ENCODE data around the gene ZC3H12A. TPM values are rescaled to one million over a fixed set of nuclear protein-coding genes. Genes with fewer than 3 reads are reported as not detected.

Gene ZC3H12A
- polyA plus RNA-seq, 3 donors: 5.2 to 155 (median 5.8) TPM

GRCh38 chr1:37442139-37442538 is 32.2 kb upstream of the ZC3H12A start:
- no peak overlapping the region for H3K27ac Mint-ChIP-seq
- Histone ChIP-seq H3K79me2 (ENCODE audit: insufficient read depth, low read length) (no peaks in the 10 kb centered on the region), H3K9ac (ENCODE audit: insufficient read depth, low read length, poor library complexity, severe bottlenecking) (no peak overlapping the region), H3K4me2 (replicated peaks; ENCODE audit: extremely low read depth, low read length, poor library complexity, severe bottlenecking) (no peak overlapping the region), H3K27me3 (ENCODE audit: control insufficient read depth in 2 of 2, insufficient read depth in 2 of 2, low read length in 2 of 2) (peaks cover 0 to 6% of the 10 kb centered on the region in 2 donors), H3K9me3 (replicated peaks in 1 of 2; ENCODE audit: control insufficient read depth in 1 of 2, insufficient read depth in 1 of 2, low read length in 2 of 2) (no peaks in the 10 kb centered on the region), H3K36me3 (replicated peaks in 1 of 2; ENCODE audit: control insufficient read depth in 1 of 2, insufficient read depth in 2 of 2, low read length in 2 of 2) (no peaks in the 10 kb centered on the region), H4K20me1 (ENCODE audit: insufficient read depth, low read length) (no peaks in the 10 kb centered on the region), H3K4me1 (ENCODE audit: control insufficient read depth in 1 of 2, insufficient read depth in 2 of 2, low read length in 2 of 2) (no peaks in the 10 kb centered on the region), H3K27ac (ENCODE audit: low read depth in 1 of 2, low read length in 2 of 2) (no peak overlapping the region), H3K4me3 (replicated peaks in 1 of 3; ENCODE audit: low read depth in 2 of 3, low read length in 3 of 3) (no peak overlapping the region), H2AFZ (ENCODE audit: insufficient read depth, low read depth, low read length, poor library complexity, severe bottlenecking) (no peak overlapping the region)
- WGBS (ENCODE audit: insufficient coverage): 84% methylated on average over 3 of the region's 4 CpGs
- peaks cover 14 to 17% (median 16%) of the 10 kb centered on the region in 3 donors for H3K27me3 Mint-ChIP-seq (ENCODE audit: low read depth in 3 of 3)
- no peak for TF ChIP-seq CTCF (IDR thresholded peaks at IDR 0.05)
- no peaks in the 10 kb centered on the region for H3K36me3 Mint-ChIP-seq
- intact Hi-C loops (cut with micrococcal nuclease): no loop called here
- H3K9me3 Mint-ChIP-seq: peaks cover 0 to 3% (median 0%) of the 10 kb centered on the region in 7 donors
- no peak for DNase-seq
- H3K4me3 Mint-ChIP-seq: peak overlapping the region in 1 of 2 donors; percentile 12
- no peaks in the 10 kb centered on the region for H3K4me1 Mint-ChIP-seq

GRCh38 chr1:37442644-37443043 is 31.7 kb upstream of the ZC3H12A start:
- peaks cover 0 to 3% (median 0%) of the 10 kb centered on the region in 7 donors for H3K9me3 Mint-ChIP-seq
- no peaks in the 10 kb centered on the region for H3K4me1 Mint-ChIP-seq
- H3K27me3 Mint-ChIP-seq (ENCODE audit: low read depth in 3 of 3): peaks cover 14 to 17% (median 16%) of the 10 kb centered on the region in 3 donors
- no peak for DNase-seq
- no peaks in the 10 kb centered on the region for H4K20me1 ChIP-seq (ENCODE audit: insufficient read depth, low read length)
- peaks cover 0 to 6% of the 10 kb centered on the region in 2 donors for H3K27me3 ChIP-seq (ENCODE audit: control insufficient read depth in 2 of 2, insufficient read depth in 2 of 2, low read length in 2 of 2)
- H3K9ac ChIP-seq (ENCODE audit: insufficient read depth, low read length, poor library complexity, severe bottlenecking): no peak overlapping the region
- H2AFZ ChIP-seq (ENCODE audit: insufficient read depth, low read depth, low read length, poor library complexity, severe bottlenecking): no peak overlapping the region
- H3K4me2 ChIP-seq (replicated peaks; ENCODE audit: extremely low read depth, low read length, poor library complexity, severe bottlenecking): no peak overlapping the region
- no peaks in the 10 kb centered on the region for H3K4me1 ChIP-seq (ENCODE audit: control insufficient read depth in 1 of 2, insufficient read depth in 2 of 2, low read length in 2 of 2)
- H3K4me3 ChIP-seq (replicated peaks in 1 of 3; ENCODE audit: low read depth in 2 of 3, low read length in 3 of 3): no peak overlapping the region
- H3K36me3 Mint-ChIP-seq: no peaks in the 10 kb centered on the region
- intact Hi-C loops (cut with micrococcal nuclease): no loop called here
- WGBS (ENCODE audit: insufficient coverage): no CpG with 5 or more reads among the region's 2 CpGs
- TF ChIP-seq CTCF (IDR thresholded peaks at IDR 0.05): no peak
- no peaks in the 10 kb centered on the region for H3K9me3 ChIP-seq (replicated peaks in 1 of 2; ENCODE audit: control insufficient read depth in 1 of 2, insufficient read depth in 1 of 2, low read length in 2 of 2)
- H3K36me3 ChIP-seq (replicated peaks in 1 of 2; ENCODE audit: control insufficient read depth in 1 of 2, insufficient read depth in 2 of 2, low read length in 2 of 2): no peaks in the 10 kb centered on the region
- no peak overlapping the region for H3K27ac ChIP-seq (ENCODE audit: low read depth in 1 of 2, low read length in 2 of 2)
- peak overlapping the region in 2 of 7 donors; percentile 3 to 27 for H3K27ac Mint-ChIP-seq
- H3K79me2 ChIP-seq (ENCODE audit: insufficient read depth, low read length): no peaks in the 10 kb centered on the region
- H3K4me3 Mint-ChIP-seq: peak overlapping the region in 1 of 2 donors; percentile 12

Measured in CD14-positive monocyte (primary cell).